Keratinocyte (primary cell): ENCODE data around the gene ST8SIA5. TPM values are rescaled to one million over a fixed set of nuclear protein-coding genes. Genes with fewer than 3 reads are reported as not detected.

Experiments used
- DNase-seq: peaks from one replicate; pipeline ENCODE4 v3.0.0-alpha.2; 2011; ENCODE audit warnings: low read depth, missing footprints, low spot score
- FAIRE-seq: peaks from 2 replicates; lab custom pipeline; 2011; peaks lifted over from hg19 to GRCh38; lab: Jason Lieb, UNC
- H2AFZ ChIP-seq: 2 replicates; pipeline ENCODE4 v1.6.0; 2012; ENCODE audit warnings: low read length, control low read depth, inconsistent platforms; ENCODE audit not compliant: control insufficient read depth
- H3K27ac ChIP-seq: 2 replicates; pipeline ENCODE4 v1.5.1; 2011; ENCODE audit warnings: low read length; ENCODE audit not compliant: control insufficient read depth, insufficient read depth
- H3K27me3 ChIP-seq: 3 replicates; pipeline ENCODE4 v1.6.0; 2011; ENCODE audit warnings: low read length; ENCODE audit not compliant: control insufficient read depth, insufficient read depth; ENCODE audit errors: extremely low read depth
- H3K36me3 ChIP-seq, 2 experiments: 2 replicates in 1 of 2; 3 replicates in 1 of 2; pipeline ENCODE4 v1.5.1; 2011; ENCODE audit warnings: low read length in 2 of 2, mild to moderate bottlenecking in 1 of 2; ENCODE audit not compliant: control insufficient read depth in 2 of 2, insufficient read depth in 2 of 2; ENCODE audit errors: extremely low read depth in 1 of 2
- H3K4me1 ChIP-seq: 3 replicates; pipeline ENCODE4 v1.5.1; 2011; ENCODE audit warnings: low read length; ENCODE audit not compliant: control insufficient read depth, insufficient read depth; ENCODE audit errors: extremely low read depth
- H3K4me2 ChIP-seq: 3 replicates; pipeline ENCODE4 v1.6.0; 2011; ENCODE audit warnings: low read depth, low read length; ENCODE audit not compliant: control insufficient read depth, insufficient read depth; ENCODE audit errors: extremely low read depth
- H3K4me3 ChIP-seq, 3 experiments: fragments of 200-600 bp in 1 of 3; sonication (generic) in 1 of 3; 2 replicates in 2 of 3; 3 replicates in 1 of 3; pipeline ENCODE4 v1.5.1; 2011 to 2016; ENCODE audit warnings: low read length in 3 of 3, mild to moderate bottlenecking in 3 of 3, control low read depth in 2 of 3, inconsistent platforms in 1 of 3, low read depth in 1 of 3, mixed read lengths in 1 of 3, mixed run types in 1 of 3, moderate library complexity in 1 of 3; ENCODE audit not compliant: control insufficient read depth in 2 of 3, insufficient read depth in 2 of 3; ENCODE audit errors: extremely low read depth in 1 of 3
- H3K79me2 ChIP-seq: 2 replicates; pipeline ENCODE4 v1.6.0; 2012; ENCODE audit warnings: low read length; ENCODE audit not compliant: control insufficient read depth, insufficient read depth
- H3K9ac ChIP-seq: 3 replicates; pipeline ENCODE4 v1.6.0; 2011; ENCODE audit warnings: low read length; ENCODE audit not compliant: control insufficient read depth, insufficient read depth; ENCODE audit errors: extremely low read depth
- H3K9me1 ChIP-seq: 3 replicates; pipeline ENCODE4 v1.6.0; 2011; ENCODE audit warnings: low read length; ENCODE audit not compliant: control insufficient read depth, insufficient read depth; ENCODE audit errors: extremely low read depth
- H3K9me3 ChIP-seq: 2 replicates; pipeline ENCODE4 v1.5.1; 2012; ENCODE audit warnings: low read depth, low read length; ENCODE audit not compliant: control insufficient read depth
- H4K20me1 ChIP-seq: 3 replicates; pipeline ENCODE4 v1.6.0; 2011; ENCODE audit warnings: low read length; ENCODE audit not compliant: control insufficient read depth, insufficient read depth; ENCODE audit errors: extremely low read depth
- CTCF ChIP-seq, 3 experiments: IDR thresholded peaks in 1 of 3; conservative IDR thresholded peaks in 1 of 3; optimal IDR thresholded peaks in 1 of 3; 2 replicates in 2 of 3; 3 replicates in 1 of 3; pipeline versions ENCODE3 to v1.5.1; 2011; ENCODE audit warnings: low read length in 3 of 3, mild to moderate bottlenecking in 3 of 3, moderate library complexity in 2 of 3, control low read depth in 1 of 3, inconsistent platforms in 1 of 3; ENCODE audit not compliant: insufficient read depth in 2 of 3; ENCODE audit errors: extremely low read depth in 1 of 3
- EZH2 ChIP-seq: IDR thresholded peaks from one replicate; pipeline ENCODE4 v1.6.1; 2012; ENCODE audit warnings: inconsistent platforms, mild to moderate bottlenecking, low read length, moderate library complexity
- dilution Hi-C: fragments of 300-500 bp; cut with MboI; formaldehyde crosslinking; loops from one replicate; pipeline ENCODE4 v1.7.0; 2020; ENCODE audit warnings: low sequenced_read_pairs; ENCODE audit not compliant: extremely low pct_ligation_motif_present
- polyA plus RNA-seq, 5 experiments: library from polyadenylated mRNA; depleted of rRNA in 3 of 5; stranded (reverse) in 3 of 5; stranded (forward) in 1 of 5; unstranded in 1 of 5; fragments of >200 nt; gene quantifications; 1 replicate in 1 of 5; 2 replicates in 3 of 5; 3 replicates in 1 of 5; pipeline versions ENCODE4 v1.2.1 to v1.2.3, GENCODE V29; 2011 to 2012; ENCODE audit warnings: missing spikeins in 2 of 5, low read depth in 1 of 5, low replicate concordance in 1 of 5

Gene ST8SIA5
- polyA plus RNA-seq, 1 donor (not counting 4 experiments of a cell fraction or from before 2014, with no cell fraction given): under 0.01 TPM

DNA sequence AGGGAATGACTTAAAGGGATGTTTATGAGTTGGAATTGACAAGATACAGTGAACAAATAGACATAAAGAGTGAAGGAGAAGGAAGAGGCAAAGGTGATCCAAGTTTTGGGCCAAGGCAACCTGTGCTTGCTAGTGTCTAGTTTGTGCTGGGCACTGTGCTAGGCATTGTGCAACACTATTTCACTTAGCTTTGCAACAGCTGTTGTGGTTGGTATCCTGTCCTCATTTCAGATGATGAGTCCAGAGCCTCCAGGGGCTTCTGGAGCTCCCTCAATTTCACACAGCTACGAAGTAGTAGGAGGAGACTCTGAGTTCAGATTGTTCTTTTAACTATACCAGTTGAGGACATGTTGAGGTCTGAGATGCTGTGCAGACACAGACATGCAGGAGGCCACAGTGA, 81.7 kb downstream of the ST8SIA5 start:
- H3K9me3 ChIP-seq: no peaks in the 10 kb centered on the region
- no peaks in the 10 kb centered on the region for H3K9me1 ChIP-seq
- no peaks in the 10 kb centered on the region for H3K4me1 ChIP-seq
- no peak overlapping the region for H3K4me2 ChIP-seq
- FAIRE-seq (no peak), DNase-seq (no peak)
- no peaks in the 10 kb centered on the region for H4K20me1 ChIP-seq
- TF ChIP-seq CTCF (optimal IDR thresholded peaks at IDR 0.05 in 1 of 3, IDR thresholded peaks at IDR 0.05 in 1 of 3, conservative IDR thresholded peaks at IDR 0.05 in 1 of 3; ENCODE audit: extremely low read depth in 1 of 3, insufficient read depth in 2 of 3, low read length in 3 of 3) (no peak), EZH2 (no peak)
- no peak overlapping the region for H3K27ac ChIP-seq
- dilution Hi-C loops: no loop called here
- no peak overlapping the region for H2AFZ ChIP-seq
- no peak overlapping the region for H3K4me3 ChIP-seq
- H3K9ac ChIP-seq: no peak overlapping the region
- H3K36me3 ChIP-seq: no peaks in the 10 kb centered on the region
- peaks cover 8% of the 10 kb centered on the region for H3K27me3 ChIP-seq
- H3K79me2 ChIP-seq: no peaks in the 10 kb centered on the region

DNA sequence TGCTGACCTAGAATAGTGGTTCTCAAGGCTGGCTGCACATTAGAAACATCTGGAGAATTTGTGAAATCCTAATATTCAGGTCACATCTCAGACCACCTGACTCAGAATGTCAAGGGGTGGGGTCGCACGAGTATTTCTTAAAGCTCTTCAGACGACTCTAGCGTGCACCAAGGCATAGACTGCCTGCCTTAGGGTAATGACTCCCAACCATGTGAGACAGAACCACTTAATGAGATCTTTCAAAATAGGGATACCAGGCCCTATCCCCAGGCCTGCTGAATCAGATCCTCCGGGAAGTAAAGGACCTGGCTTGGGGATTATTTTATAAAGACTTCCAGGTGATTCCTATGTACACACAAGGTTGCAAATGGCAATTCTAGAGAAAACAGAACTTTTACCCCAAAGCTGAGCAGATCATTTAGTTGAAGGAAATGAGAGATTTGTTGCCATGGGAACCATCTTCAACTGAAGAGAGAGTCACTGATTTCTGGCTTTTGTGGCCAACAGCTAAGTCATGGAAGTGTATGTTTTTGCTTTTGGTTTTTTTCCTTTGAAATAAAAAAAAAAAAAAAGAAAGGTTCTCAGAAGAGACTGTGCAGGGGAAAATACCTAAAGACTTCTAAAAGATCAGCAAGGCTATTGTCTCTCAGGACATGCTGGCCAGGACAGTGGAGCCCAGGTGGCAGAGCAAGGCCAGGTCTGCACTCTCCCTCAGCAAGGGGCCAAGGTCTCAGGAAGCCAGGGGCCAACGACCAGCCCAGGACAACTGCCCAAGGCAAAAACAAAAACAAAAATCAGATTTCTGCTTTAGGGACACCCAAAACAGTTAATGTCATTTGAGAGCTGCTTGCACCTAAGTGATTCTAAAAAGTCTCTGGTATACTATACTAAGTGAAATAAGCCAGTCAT, 84.5 kb downstream of the ST8SIA5 start:
- Histone ChIP-seq H3K9ac (no peak overlapping the region), H2AFZ (no peak overlapping the region), H3K4me2 (no peak overlapping the region), H3K79me2 (no peaks in the 10 kb centered on the region), H3K9me3 (no peaks in the 10 kb centered on the region), H3K9me1 (no peaks in the 10 kb centered on the region), H3K4me3 (no peak overlapping the region), H3K4me1 (no peaks in the 10 kb centered on the region), H3K27me3 (peaks cover 8% of the 10 kb centered on the region), H3K36me3 (no peaks in the 10 kb centered on the region), H4K20me1 (no peaks in the 10 kb centered on the region), H3K27ac (no peak overlapping the region)
- FAIRE-seq: no peak
- dilution Hi-C loops: no loop called here
- no peak for DNase-seq
- TF ChIP-seq CTCF (optimal IDR thresholded peaks at IDR 0.05 in 1 of 3, IDR thresholded peaks at IDR 0.05 in 1 of 3, conservative IDR thresholded peaks at IDR 0.05 in 1 of 3; ENCODE audit: extremely low read depth in 1 of 3, insufficient read depth in 2 of 3, low read length in 3 of 3) (no peak), EZH2 (no peak)
